PC-3 (cell line): ENCODE data around the gene WHRN.

Experiments
- EZH2 ChIP-seq: fragments of 300-600 bp; sonication (generic); IDR thresholded peaks from one replicate; pipeline ENCODE4 v1.6.1; 2017; ENCODE audit warnings: antibody characterized with exemption, mild to moderate bottlenecking, low read length; ENCODE audit not compliant: unreplicated experiment
- EZH2phosphoT487 ChIP-seq: fragments of 300-600 bp; sonication (generic); IDR thresholded peaks from 2 replicates; pipeline ENCODE4 v1.6.1; 2018; ENCODE audit warnings: mild to moderate bottlenecking, antibody characterized with exemption, low read length, borderline replicate concordance
- TF ChIP-seq, protein P1 (sequence below): fragments of 300-600 bp; sonication (generic); conservative IDR thresholded peaks from 2 replicates; pipeline ENCODE4 v1.5.1; 2017; ENCODE audit warnings: antibody characterized with exemption, low read depth, mild to moderate bottlenecking, low read length

DNA sequence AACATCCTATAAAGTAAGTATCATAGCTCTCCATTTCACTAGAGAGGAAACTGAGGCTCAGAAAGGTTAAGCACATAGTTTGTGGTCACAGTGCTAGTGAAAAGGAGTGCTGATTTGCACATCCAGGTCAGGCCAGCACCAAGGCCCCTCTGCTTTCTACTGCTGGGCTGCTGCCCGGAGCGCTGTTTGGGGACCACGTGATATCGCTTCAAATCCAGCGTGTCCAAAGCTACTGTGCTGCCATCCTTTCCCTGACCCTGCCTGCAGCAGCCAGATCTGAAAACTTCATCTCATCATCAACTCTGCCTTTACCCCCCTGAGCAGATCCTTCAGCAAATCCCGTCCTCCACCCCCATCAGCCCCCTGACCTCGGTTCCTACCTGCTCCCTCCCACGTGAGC, 76.8 kb downstream of the WHRN start:
- TF ChIP-seq, protein P1, sequence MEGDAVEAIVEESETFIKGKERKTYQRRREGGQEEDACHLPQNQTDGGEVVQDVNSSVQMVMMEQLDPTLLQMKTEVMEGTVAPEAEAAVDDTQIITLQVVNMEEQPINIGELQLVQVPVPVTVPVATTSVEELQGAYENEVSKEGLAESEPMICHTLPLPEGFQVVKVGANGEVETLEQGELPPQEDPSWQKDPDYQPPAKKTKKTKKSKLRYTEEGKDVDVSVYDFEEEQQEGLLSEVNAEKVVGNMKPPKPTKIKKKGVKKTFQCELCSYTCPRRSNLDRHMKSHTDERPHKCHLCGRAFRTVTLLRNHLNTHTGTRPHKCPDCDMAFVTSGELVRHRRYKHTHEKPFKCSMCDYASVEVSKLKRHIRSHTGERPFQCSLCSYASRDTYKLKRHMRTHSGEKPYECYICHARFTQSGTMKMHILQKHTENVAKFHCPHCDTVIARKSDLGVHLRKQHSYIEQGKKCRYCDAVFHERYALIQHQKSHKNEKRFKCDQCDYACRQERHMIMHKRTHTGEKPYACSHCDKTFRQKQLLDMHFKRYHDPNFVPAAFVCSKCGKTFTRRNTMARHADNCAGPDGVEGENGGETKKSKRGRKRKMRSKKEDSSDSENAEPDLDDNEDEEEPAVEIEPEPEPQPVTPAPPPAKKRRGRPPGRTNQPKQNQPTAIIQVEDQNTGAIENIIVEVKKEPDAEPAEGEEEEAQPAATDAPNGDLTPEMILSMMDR = no peak
- TF ChIP-seq EZH2 (no peak), EZH2phosphoT487 (no peak)
